ENCODE data around the gene ALS2CL. TPM values are rescaled to one million over a fixed set of nuclear protein-coding genes. Genes with fewer than 3 reads are reported as not detected.

The ALS2CL gene
- total and polyA plus RNA-seq, 2 experiments from 2014 or later = 3.4 to 11.8 TPM

DNA sequence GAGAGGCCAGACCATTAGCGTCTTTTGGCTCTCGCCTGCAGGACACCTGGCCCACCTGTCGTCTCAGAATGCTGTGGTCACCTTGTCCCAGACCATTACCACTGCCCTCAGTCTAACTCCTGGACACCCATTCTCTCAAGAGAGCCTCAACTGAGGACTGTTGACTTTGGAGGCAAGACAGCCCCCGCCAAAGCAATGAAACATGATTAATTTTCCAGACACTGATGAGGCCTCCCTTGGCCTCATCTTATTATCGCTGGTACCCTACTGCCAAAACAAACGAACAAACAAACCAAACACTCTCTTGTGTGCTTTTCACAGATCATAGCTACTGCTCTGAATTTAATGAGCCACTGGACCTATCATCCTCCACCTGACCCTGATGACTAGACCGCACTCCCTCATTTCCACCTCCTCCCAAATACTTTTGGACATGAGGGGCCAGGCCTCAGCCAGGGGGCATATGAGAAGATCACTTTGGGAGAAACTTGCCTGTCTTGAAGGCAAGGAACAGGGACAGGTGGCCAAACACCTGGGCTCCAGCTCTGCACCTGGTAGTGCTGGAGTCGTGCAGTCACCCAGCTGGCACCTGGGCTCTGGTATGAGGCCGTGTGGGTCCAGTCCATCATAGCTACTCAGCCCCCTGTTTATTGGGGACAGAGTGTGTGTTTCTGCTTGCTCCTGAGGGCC lies 27.6 kb downstream of the ALS2CL start:
- Mint-ChIP-seq H3K36me3 (ENCODE audit: low read depth) (no peaks in the 10 kb centered on the region), H3K4me3 (no peak overlapping the region), H3K9me3 (no peaks in the 10 kb centered on the region), H3K27ac (no peak overlapping the region; the same call in 1 of the 2 replicates), H3K4me1 (peaks cover 29% of the 10 kb centered on the region), H3K27me3 (ENCODE audit: insufficient read depth, low read depth, poor library complexity) (peaks cover 32% of the 10 kb centered on the region)
- TF ChIP-seq, protein P1, sequence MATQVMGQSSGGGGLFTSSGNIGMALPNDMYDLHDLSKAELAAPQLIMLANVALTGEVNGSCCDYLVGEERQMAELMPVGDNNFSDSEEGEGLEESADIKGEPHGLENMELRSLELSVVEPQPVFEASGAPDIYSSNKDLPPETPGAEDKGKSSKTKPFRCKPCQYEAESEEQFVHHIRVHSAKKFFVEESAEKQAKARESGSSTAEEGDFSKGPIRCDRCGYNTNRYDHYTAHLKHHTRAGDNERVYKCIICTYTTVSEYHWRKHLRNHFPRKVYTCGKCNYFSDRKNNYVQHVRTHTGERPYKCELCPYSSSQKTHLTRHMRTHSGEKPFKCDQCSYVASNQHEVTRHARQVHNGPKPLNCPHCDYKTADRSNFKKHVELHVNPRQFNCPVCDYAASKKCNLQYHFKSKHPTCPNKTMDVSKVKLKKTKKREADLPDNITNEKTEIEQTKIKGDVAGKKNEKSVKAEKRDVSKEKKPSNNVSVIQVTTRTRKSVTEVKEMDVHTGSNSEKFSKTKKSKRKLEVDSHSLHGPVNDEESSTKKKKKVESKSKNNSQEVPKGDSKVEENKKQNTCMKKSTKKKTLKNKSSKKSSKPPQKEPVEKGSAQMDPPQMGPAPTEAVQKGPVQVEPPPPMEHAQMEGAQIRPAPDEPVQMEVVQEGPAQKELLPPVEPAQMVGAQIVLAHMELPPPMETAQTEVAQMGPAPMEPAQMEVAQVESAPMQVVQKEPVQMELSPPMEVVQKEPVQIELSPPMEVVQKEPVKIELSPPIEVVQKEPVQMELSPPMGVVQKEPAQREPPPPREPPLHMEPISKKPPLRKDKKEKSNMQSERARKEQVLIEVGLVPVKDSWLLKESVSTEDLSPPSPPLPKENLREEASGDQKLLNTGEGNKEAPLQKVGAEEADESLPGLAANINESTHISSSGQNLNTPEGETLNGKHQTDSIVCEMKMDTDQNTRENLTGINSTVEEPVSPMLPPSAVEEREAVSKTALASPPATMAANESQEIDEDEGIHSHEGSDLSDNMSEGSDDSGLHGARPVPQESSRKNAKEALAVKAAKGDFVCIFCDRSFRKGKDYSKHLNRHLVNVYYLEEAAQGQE (IDR thresholded peaks at IDR 0.05; ENCODE audit: unreplicated experiment) = no peak
- TF ChIP-seq EZH2 (IDR thresholded peaks at IDR 0.05; ENCODE audit: low read depth, unreplicated experiment) (no peak), POLR2AphosphoS5 (IDR thresholded peaks at IDR 0.05; ENCODE audit: low read depth) (no peak), EZH2phosphoT487 (IDR thresholded peaks at IDR 0.05; ENCODE audit: unreplicated experiment) (no peak), NANOG (IDR thresholded peaks at IDR 0.05; ENCODE audit: borderline replicate concordance) (no peak), ZNF114 (CRISPR knock-in tag; IDR thresholded peaks at IDR 0.05) (no peak), JUNB (IDR thresholded peaks at IDR 0.05; ENCODE audit: unreplicated experiment) (no peak), STAT1 (IDR thresholded peaks at IDR 0.05; ENCODE audit: unreplicated experiment) (no peak), CREB1 (CRISPR knock-in tag; IDR thresholded peaks at IDR 0.05; ENCODE audit: low read depth) (no peak)
- TF ChIP-seq, protein P2, sequence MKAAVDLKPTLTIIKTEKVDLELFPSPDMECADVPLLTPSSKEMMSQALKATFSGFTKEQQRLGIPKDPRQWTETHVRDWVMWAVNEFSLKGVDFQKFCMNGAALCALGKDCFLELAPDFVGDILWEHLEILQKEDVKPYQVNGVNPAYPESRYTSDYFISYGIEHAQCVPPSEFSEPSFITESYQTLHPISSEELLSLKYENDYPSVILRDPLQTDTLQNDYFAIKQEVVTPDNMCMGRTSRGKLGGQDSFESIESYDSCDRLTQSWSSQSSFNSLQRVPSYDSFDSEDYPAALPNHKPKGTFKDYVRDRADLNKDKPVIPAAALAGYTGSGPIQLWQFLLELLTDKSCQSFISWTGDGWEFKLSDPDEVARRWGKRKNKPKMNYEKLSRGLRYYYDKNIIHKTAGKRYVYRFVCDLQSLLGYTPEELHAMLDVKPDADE (IDR thresholded peaks at IDR 0.05) = no peak
- TF ChIP-seq, protein P3, sequence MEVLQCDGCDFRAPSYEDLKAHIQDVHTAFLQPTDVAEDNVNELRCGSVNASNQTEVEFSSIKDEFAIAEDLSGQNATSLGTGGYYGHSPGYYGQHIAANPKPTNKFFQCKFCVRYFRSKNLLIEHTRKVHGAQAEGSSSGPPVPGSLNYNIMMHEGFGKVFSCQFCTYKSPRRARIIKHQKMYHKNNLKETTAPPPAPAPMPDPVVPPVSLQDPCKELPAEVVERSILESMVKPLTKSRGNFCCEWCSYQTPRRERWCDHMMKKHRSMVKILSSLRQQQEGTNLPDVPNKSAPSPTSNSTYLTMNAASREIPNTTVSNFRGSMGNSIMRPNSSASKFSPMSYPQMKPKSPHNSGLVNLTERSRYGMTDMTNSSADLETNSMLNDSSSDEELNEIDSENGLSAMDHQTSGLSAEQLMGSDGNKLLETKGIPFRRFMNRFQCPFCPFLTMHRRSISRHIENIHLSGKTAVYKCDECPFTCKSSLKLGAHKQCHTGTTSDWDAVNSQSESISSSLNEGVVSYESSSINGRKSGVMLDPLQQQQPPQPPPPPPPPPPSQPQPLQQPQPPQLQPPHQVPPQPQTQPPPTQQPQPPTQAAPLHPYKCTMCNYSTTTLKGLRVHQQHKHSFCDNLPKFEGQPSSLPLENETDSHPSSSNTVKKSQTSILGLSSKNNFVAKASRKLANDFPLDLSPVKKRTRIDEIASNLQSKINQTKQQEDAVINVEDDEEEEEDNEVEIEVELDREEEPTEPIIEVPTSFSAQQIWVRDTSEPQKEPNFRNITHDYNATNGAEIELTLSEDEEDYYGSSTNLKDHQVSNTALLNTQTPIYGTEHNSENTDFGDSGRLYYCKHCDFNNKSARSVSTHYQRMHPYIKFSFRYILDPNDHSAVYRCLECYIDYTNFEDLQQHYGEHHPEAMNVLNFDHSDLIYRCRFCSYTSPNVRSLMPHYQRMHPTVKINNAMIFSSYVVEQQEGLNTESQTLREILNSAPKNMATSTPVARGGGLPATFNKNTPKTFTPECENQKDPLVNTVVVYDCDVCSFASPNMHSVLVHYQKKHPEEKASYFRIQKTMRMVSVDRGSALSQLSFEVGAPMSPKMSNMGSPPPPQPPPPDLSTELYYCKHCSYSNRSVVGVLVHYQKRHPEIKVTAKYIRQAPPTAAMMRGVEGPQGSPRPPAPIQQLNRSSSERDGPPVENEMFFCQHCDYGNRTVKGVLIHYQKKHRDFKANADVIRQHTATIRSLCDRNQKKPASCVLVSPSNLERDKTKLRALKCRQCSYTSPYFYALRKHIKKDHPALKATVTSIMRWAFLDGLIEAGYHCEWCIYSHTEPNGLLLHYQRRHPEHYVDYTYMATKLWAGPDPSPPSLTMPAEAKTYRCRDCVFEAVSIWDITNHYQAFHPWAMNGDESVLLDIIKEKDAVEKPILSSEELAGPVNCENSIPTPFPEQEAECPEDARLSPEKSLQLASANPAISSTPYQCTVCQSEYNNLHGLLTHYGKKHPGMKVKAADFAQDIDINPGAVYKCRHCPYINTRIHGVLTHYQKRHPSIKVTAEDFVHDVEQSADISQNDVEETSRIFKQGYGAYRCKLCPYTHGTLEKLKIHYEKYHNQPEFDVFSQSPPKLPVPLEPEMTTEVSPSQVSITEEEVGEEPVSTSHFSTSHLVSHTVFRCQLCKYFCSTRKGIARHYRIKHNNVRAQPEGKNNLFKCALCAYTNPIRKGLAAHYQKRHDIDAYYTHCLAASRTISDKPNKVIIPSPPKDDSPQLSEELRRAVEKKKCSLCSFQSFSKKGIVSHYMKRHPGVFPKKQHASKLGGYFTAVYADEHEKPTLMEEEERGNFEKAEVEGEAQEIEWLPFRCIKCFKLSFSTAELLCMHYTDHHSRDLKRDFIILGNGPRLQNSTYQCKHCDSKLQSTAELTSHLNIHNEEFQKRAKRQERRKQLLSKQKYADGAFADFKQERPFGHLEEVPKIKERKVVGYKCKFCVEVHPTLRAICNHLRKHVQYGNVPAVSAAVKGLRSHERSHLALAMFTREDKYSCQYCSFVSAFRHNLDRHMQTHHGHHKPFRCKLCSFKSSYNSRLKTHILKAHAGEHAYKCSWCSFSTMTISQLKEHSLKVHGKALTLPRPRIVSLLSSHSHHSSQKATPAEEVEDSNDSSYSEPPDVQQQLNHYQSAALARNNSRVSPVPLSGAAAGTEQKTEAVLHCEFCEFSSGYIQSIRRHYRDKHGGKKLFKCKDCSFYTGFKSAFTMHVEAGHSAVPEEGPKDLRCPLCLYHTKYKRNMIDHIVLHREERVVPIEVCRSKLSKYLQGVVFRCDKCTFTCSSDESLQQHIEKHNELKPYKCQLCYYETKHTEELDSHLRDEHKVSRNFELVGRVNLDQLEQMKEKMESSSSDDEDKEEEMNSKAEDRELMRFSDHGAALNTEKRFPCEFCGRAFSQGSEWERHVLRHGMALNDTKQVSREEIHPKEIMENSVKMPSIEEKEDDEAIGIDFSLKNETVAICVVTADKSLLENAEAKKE (CRISPR knock-in tag; IDR thresholded peaks at IDR 0.05) = no peak
- TF ChIP-seq, protein P4, sequence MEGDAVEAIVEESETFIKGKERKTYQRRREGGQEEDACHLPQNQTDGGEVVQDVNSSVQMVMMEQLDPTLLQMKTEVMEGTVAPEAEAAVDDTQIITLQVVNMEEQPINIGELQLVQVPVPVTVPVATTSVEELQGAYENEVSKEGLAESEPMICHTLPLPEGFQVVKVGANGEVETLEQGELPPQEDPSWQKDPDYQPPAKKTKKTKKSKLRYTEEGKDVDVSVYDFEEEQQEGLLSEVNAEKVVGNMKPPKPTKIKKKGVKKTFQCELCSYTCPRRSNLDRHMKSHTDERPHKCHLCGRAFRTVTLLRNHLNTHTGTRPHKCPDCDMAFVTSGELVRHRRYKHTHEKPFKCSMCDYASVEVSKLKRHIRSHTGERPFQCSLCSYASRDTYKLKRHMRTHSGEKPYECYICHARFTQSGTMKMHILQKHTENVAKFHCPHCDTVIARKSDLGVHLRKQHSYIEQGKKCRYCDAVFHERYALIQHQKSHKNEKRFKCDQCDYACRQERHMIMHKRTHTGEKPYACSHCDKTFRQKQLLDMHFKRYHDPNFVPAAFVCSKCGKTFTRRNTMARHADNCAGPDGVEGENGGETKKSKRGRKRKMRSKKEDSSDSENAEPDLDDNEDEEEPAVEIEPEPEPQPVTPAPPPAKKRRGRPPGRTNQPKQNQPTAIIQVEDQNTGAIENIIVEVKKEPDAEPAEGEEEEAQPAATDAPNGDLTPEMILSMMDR (conservative IDR thresholded peaks at IDR 0.05; ENCODE audit: low read depth in 2 of 2) = no peak
- Histone ChIP-seq H3K27me3 (ENCODE audit: insufficient read depth) (no peaks in the 10 kb centered on the region), H3K36me3 (ENCODE audit: insufficient read depth) (no peaks in the 10 kb centered on the region), H3K4me1 (ENCODE audit: insufficient read depth) (peaks cover 22% of the 10 kb centered on the region), H3K27ac (ENCODE audit: low read depth) (no peak overlapping the region), H3K4me3 (no peak overlapping the region), H4K20me1 (replicated peaks; ENCODE audit: insufficient read depth) (no peaks in the 10 kb centered on the region), H2AFZ (no peak overlapping the region), H3K4me2 (no peak overlapping the region), H3K79me2 (replicated peaks; ENCODE audit: insufficient read depth) (no peaks in the 10 kb centered on the region), H3K9me2 (ENCODE audit: insufficient read depth) (no peaks in the 10 kb centered on the region), H3F3A (replicated peaks; ENCODE audit: low read depth) (0 out of 2 replicates have a peak, but pooled peaks cover 4% of the 10 kb centered on the region)
- ATAC-seq (no peak), DNase-seq (ENCODE audit: low spot score) (no peak)

All from GM23338 (cell line).